22Rv1 (cell line): ENCODE results near the gene PLB1.

Source experiments
- H3K27ac ChIP-seq: fragments of 450-650 bp; 2 replicates; pipeline ENCODE4 v1.5.1; 2017
- CTCF ChIP-seq: fragments of 450-650 bp; IDR thresholded peaks from 2 replicates; pipeline ENCODE4 v1.5.1; 2017; ENCODE audit warnings: mild to moderate bottlenecking
- ZFX ChIP-seq: fragments of 450-650 bp; IDR thresholded peaks from 2 replicates; pipeline ENCODE4 v1.6.1; 2017; ENCODE audit warnings: antibody characterized with exemption, borderline replicate concordance

PLB1 gene

GRCh38 chr2:28480403-28481049 lies 15.3 kb upstream of the PLB1 start:
- no peak overlapping the region for H3K27ac ChIP-seq
- TF ChIP-seq ZFX (no peak), CTCF (no peak)

GRCh38 chr2:28481905-28482304 lies 14.0 kb upstream of the PLB1 start:
- TF ChIP-seq CTCF (no peak), ZFX (no peak)
- H3K27ac ChIP-seq = no peak overlapping the region

- H3K27ac ChIP-seq = no peak overlapping the region
- TF ChIP-seq CTCF = no peak
- no peak for TF ChIP-seq ZFX
Measured at GRCh38 chr2:28484835-28485234, 11.0 kb upstream of the PLB1 start.

- H3K27ac ChIP-seq = no peak overlapping the region
- no peak for TF ChIP-seq ZFX
- TF ChIP-seq CTCF = no peak
Measured at GRCh38 chr2:28486526-28486925, 9.3 kb upstream of the PLB1 start.

GRCh38 chr2:28487258-28487657 lies 8.6 kb upstream of the PLB1 start:
- no peak overlapping the region for H3K27ac ChIP-seq
- TF ChIP-seq ZFX = no peak
- no peak for TF ChIP-seq CTCF

- TF ChIP-seq CTCF (no peak), ZFX (no peak)
Measured at GRCh38 chr2:28488083-28488830, 7.6 kb upstream of the PLB1 start.

GRCh38 chr2:28488858-28489575 lies 6.8 kb upstream of the PLB1 start:
- TF ChIP-seq CTCF (no peak), ZFX (no peak)
- no peak overlapping the region for H3K27ac ChIP-seq

More at GRCh38 chr2:28488083-28488830, 7.6 kb upstream of the PLB1 start:
- no peak overlapping the region for H3K27ac ChIP-seq
